CD14-positive monocyte (primary cell): ENCODE data around the gene TBC1D4. TPM values are rescaled to one million over a fixed set of nuclear protein-coding genes. Genes with fewer than 3 reads are reported as not detected.

Source experiments
- DNase-seq, 3 donors: peaks; one replicate each; pipeline ENCODE4 v3.0.0-alpha.2; 2011 to 2022
- H2AFZ ChIP-seq: 2 replicates; pipeline ENCODE4 v1.6.0; 2012; ENCODE audit warnings: mild to moderate bottlenecking, low read depth, low read length, inconsistent platforms; ENCODE audit not compliant: insufficient read depth, poor library complexity, severe bottlenecking
- H3K27ac ChIP-seq, 2 donors: 1 replicate in 1 of 2; 2 replicates in 1 of 2; pipeline ENCODE4 v1.5.1; 2012 to 2013; ENCODE audit warnings: low read length in 2 of 2, control low read depth in 1 of 2, inconsistent platforms in 1 of 2, low read depth in 1 of 2, mild to moderate bottlenecking in 1 of 2
- H3K27me3 ChIP-seq, 2 donors: one replicate each; pipeline versions ENCODE4 v1.6.0 to v1.6.1; 2011 to 2013; ENCODE audit warnings: low read length in 2 of 2; ENCODE audit not compliant: control insufficient read depth in 2 of 2, insufficient read depth in 2 of 2
- H3K36me3 ChIP-seq, 2 donors: replicated peaks in 1 of 2; 1 replicate in 1 of 2; 2 replicates in 1 of 2; pipeline versions ENCODE4 v1.5.1 to v1.6.1; 2012 to 2013; ENCODE audit warnings: low read length in 2 of 2, control low read depth in 1 of 2, inconsistent platforms in 1 of 2, mild to moderate bottlenecking in 1 of 2; ENCODE audit not compliant: insufficient read depth in 2 of 2, control insufficient read depth in 1 of 2
- H3K4me1 ChIP-seq, 2 donors: 1 replicate in 1 of 2; 2 replicates in 1 of 2; pipeline versions ENCODE4 v1.5.1 to v1.6.1; 2012 to 2013; ENCODE audit warnings: low read length in 2 of 2, control low read depth in 1 of 2, inconsistent platforms in 1 of 2, mild to moderate bottlenecking in 1 of 2, moderate library complexity in 1 of 2; ENCODE audit not compliant: insufficient read depth in 2 of 2, control insufficient read depth in 1 of 2
- H3K4me2 ChIP-seq: replicated peaks from 2 replicates; pipeline ENCODE3; 2012; ENCODE audit warnings: low read length, moderate library complexity, mild to moderate bottlenecking; ENCODE audit not compliant: poor library complexity, severe bottlenecking; ENCODE audit errors: extremely low read depth
- H3K4me3 ChIP-seq, 3 experiments: fragments of 200-600 bp in 1 of 3; sonication (generic) in 1 of 3; replicated peaks in 1 of 3; 1 replicate in 2 of 3; 2 replicates in 1 of 3; pipeline ENCODE4 v1.5.1; 2011 to 2013; ENCODE audit warnings: low read length in 3 of 3, mild to moderate bottlenecking in 3 of 3, control low read depth in 2 of 3, low read depth in 2 of 3, inconsistent platforms in 1 of 3, moderate library complexity in 1 of 3
- H3K79me2 ChIP-seq: 2 replicates; pipeline ENCODE4 v1.6.0; 2012; ENCODE audit warnings: mild to moderate bottlenecking, control low read depth, inconsistent platforms, low read length, moderate library complexity; ENCODE audit not compliant: insufficient read depth
- H3K9ac ChIP-seq: 2 replicates; pipeline ENCODE4 v1.6.0; 2017; ENCODE audit warnings: low read length, mild to moderate bottlenecking; ENCODE audit not compliant: insufficient read depth, poor library complexity, severe bottlenecking
- H3K9me3 ChIP-seq, 2 donors: replicated peaks in 1 of 2; 1 replicate in 1 of 2; 2 replicates in 1 of 2; pipeline versions ENCODE4 v1.5.1 to v1.6.1; 2012 to 2013; ENCODE audit warnings: low read length in 2 of 2, control low read depth in 1 of 2; ENCODE audit not compliant: control insufficient read depth in 1 of 2, insufficient read depth in 1 of 2
- H4K20me1 ChIP-seq: 2 replicates; pipeline ENCODE4 v1.6.0; 2012; ENCODE audit warnings: mild to moderate bottlenecking, low read length, control low read depth, moderate library complexity; ENCODE audit not compliant: insufficient read depth
- H3K27ac Mint-ChIP-seq, 7 donors: one replicate each; pipeline ENCODE4 v1.8.0; 2020; ENCODE audit warnings: mild to moderate bottlenecking in 7 of 7, mixed read lengths in 7 of 7, moderate library complexity in 6 of 7, inconsistent platforms in 2 of 7
- H3K27me3 Mint-ChIP-seq, 3 donors: one replicate each; pipeline ENCODE4 v1.8.0; 2021 to 2022; ENCODE audit warnings: low read depth in 3 of 3, mild to moderate bottlenecking in 3 of 3, mixed read lengths in 3 of 3, moderate library complexity in 3 of 3, inconsistent platforms in 1 of 3
- H3K36me3 Mint-ChIP-seq, 2 donors: one replicate each; pipeline ENCODE4 v1.8.0; 2020; ENCODE audit warnings: mixed read lengths in 2 of 2, inconsistent platforms in 1 of 2, mild to moderate bottlenecking in 1 of 2
- H3K4me1 Mint-ChIP-seq: one replicate; pipeline ENCODE4 v1.8.0; 2020; ENCODE audit warnings: mild to moderate bottlenecking, mixed read lengths
- H3K4me3 Mint-ChIP-seq, 2 donors: one replicate each; pipeline ENCODE4 v1.8.0; 2020; ENCODE audit warnings: mild to moderate bottlenecking in 2 of 2, mixed read lengths in 2 of 2, moderate library complexity in 1 of 2
- H3K9me3 Mint-ChIP-seq, 7 donors: one replicate each; pipeline ENCODE4 v1.8.0; 2020 to 2022; ENCODE audit warnings: mixed read lengths in 7 of 7, mild to moderate bottlenecking in 6 of 7, moderate library complexity in 6 of 7, inconsistent platforms in 2 of 7
- WGBS: methylation state at CpG from one replicate; pipeline ENCODE4 v1.1.5; 2013; ENCODE audit warnings: missing lambda C conversion rate; ENCODE audit not compliant: insufficient coverage; 5-methylcytosine and 5-hydroxymethylcytosine counted together
- intact Hi-C, 2 donors: fragments of 100-400 bp; cut with micrococcal nuclease; formaldehyde crosslinking; loops; one replicate each; pipeline versions ENCODE4 v1.15.0 to v1.15.1; 2023
- polyA plus RNA-seq, 3 donors: library from polyadenylated mRNA; depleted of rRNA in 1 of 3; unstranded in 2 of 3; stranded (reverse) in 1 of 3; fragments of 300-500 nt in 2 of 3; fragments of >200 nt in 1 of 3; fragmentation: Illumina TruSeq in 2 of 3; gene quantifications; 1 replicate in 2 of 3; 2 replicates in 1 of 3; pipeline ENCODE4 v1.2.3, GENCODE V29; 2012 to 2021
- TF ChIP-seq, protein P1 (sequence below): fragments of 200-600 bp; IDR thresholded peaks from one replicate; pipeline ENCODE4 v1.8.0; 2022; ENCODE audit warnings: antibody characterized with exemption, mild to moderate bottlenecking

TBC1D4 gene
- polyA plus RNA-seq, 3 donors = 2.0 to 6.7 (median 2.5) TPM

DNA sequence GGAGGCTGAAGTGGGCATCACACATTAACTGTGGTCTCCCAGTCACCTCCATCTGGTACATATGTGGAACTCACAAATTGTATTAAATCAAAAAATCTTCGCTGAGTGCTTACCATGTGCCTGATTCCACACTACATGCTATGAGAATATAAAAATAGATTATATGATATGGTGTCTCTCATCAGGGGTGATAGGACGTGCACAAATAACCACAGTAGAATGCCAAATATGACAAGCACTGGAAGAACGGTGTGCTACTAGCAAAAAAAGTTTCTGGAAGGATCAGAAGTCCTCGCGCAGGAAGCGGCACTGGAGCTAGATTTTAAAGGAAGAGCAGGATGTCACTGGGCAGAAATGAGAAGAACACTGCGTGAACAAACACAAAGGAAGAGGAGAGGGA is 62.3 kb downstream of the TBC1D4 start:
- Histone ChIP-seq H3K36me3 (no peaks in the 10 kb centered on the region), H3K4me2 (no peak overlapping the region), H3K4me3 (no peak overlapping the region), H3K79me2 (no peaks in the 10 kb centered on the region), H3K27ac (no peak overlapping the region), H3K9me3 (no peaks in the 10 kb centered on the region), H3K4me1 (peaks cover 33 to 55% of the 10 kb centered on the region in 2 donors), H4K20me1 (no peaks in the 10 kb centered on the region), H3K27me3 (no peaks in the 10 kb centered on the region), H2AFZ (no peak overlapping the region), H3K9ac (no peak overlapping the region)
- intact Hi-C loops = no loop called here
- Mint-ChIP-seq H3K4me3 (no peak overlapping the region), H3K9me3 (no peaks in the 10 kb centered on the region), H3K27me3 (no peaks in the 10 kb centered on the region), H3K36me3 (peaks cover 0 to under 1% of the 10 kb centered on the region in 2 donors), H3K4me1 (peaks cover 44% of the 10 kb centered on the region), H3K27ac (peak overlapping the region in 2 of 7 donors; percentile 0 to 52)
- 90% methylated on average over 5 of the region's 7 CpGs for WGBS
- no peak for DNase-seq
- TF ChIP-seq, protein P1, sequence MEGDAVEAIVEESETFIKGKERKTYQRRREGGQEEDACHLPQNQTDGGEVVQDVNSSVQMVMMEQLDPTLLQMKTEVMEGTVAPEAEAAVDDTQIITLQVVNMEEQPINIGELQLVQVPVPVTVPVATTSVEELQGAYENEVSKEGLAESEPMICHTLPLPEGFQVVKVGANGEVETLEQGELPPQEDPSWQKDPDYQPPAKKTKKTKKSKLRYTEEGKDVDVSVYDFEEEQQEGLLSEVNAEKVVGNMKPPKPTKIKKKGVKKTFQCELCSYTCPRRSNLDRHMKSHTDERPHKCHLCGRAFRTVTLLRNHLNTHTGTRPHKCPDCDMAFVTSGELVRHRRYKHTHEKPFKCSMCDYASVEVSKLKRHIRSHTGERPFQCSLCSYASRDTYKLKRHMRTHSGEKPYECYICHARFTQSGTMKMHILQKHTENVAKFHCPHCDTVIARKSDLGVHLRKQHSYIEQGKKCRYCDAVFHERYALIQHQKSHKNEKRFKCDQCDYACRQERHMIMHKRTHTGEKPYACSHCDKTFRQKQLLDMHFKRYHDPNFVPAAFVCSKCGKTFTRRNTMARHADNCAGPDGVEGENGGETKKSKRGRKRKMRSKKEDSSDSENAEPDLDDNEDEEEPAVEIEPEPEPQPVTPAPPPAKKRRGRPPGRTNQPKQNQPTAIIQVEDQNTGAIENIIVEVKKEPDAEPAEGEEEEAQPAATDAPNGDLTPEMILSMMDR = no peak

GRCh38 chr13:75418997-75419396 is 63.0 kb downstream of the TBC1D4 start:
- no peaks in the 10 kb centered on the region for H3K9me3 ChIP-seq
- H4K20me1 ChIP-seq = no peaks in the 10 kb centered on the region
- Mint-ChIP-seq H3K4me3 (no peak overlapping the region), H3K27ac (peak overlapping the region in 5 of 7 donors; percentile 2 to 58 (median 36)), H3K27me3 (no peaks in the 10 kb centered on the region), H3K36me3 (peaks cover 0 to 1% of the 10 kb centered on the region in 2 donors), H3K9me3 (peaks cover 0 to 4% (median 0%) of the 10 kb centered on the region in 7 donors), H3K4me1 (peaks cover 48% of the 10 kb centered on the region)
- WGBS = no CpG with 5 or more reads among the region's 2 CpGs
- peak in 1 of 3 donors; percentile 5 for DNase-seq
- intact Hi-C loops = no loop called here
- H3K4me2 ChIP-seq = no peak overlapping the region
- TF ChIP-seq, protein P1 = no peak
- H3K27ac ChIP-seq = peak overlapping the region in 1 of 2 donors; percentile 46
- no peaks in the 10 kb centered on the region for H3K27me3 ChIP-seq
- H2AFZ ChIP-seq = no peak overlapping the region
- H3K9ac ChIP-seq = no peak overlapping the region
- H3K36me3 ChIP-seq = no peaks in the 10 kb centered on the region
- peaks cover 33 to 55% of the 10 kb centered on the region in 2 donors for H3K4me1 ChIP-seq
- H3K79me2 ChIP-seq = no peaks in the 10 kb centered on the region
- no peak overlapping the region for H3K4me3 ChIP-seq
